KG1 (cell line): ENCODE results near the gene NTNG2.
"Not testable (repeated sequence)": the region's sequence is repeated elsewhere in the genome, so short reads cannot be mapped to it uniquely, and the experiment has no call there.

ENCODE experiments used
- DNase-seq: peaks from one replicate; lab custom pipeline; 2025; lab: John Stamatoyannopoulos, UW

NTNG2 gene

GRCh38 chr9:132266017-132266416 is 104.2 kb downstream of the NTNG2 start:
- no peak for DNase-seq

DNA sequence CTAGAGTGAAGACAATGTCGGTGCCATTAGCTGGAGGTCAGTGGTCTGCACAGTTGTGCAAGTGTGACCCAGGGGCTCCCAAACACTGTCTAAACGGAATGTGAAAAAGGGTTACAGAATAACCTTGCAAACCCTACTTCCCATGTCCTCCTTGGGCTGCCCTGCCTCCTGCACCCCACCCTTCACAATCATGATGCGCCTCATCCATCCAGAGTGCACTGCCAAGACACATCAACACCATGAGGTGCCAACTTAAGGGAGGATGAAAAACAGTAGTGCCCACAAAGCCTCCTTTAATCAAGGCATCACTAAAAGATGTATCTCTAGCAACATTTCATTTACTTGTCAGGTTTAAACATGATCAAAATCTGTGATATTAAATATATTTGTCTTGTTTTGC is 105.8 kb downstream of the NTNG2 start:
- no peak for DNase-seq

DNA sequence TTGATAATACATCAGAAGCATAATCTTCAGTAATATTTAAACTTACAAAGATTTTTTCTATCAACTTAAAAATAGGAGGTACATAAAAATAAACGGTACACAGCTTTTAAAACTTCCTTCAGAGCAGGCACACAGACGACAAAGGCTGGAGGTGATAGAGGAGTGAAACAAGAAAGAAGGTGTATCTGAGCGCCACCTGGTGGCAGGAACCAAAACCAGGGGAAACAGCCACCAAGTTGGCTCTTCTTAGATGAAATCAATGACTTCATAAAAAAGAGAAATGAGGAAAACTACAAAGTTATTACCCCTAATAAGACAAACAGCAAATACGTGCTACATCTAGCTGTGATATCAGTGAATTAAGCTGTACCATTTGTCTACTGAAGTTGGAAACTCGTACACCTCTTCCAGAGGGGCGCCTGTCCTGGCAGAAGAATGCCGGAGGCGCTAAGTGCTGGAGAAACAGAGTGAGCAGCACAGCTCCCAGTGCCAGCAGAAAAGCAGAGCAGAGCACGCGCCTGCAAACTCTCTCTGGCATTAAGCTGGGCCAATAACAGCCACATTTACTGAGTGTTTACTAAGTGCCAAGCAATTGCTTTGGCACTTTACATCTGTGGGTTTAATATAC is 107.0 kb downstream of the NTNG2 start:
- peak; percentile 30 for DNase-seq

GRCh38 chr9:132269704-132270516 is 108.1 kb downstream of the NTNG2 start:
- not testable (repeated sequence) for DNase-seq

- no peak for DNase-seq
These were observed 113.0 kb downstream of the NTNG2 start for GRCh38 chr9:132274861-132275260.

DNA sequence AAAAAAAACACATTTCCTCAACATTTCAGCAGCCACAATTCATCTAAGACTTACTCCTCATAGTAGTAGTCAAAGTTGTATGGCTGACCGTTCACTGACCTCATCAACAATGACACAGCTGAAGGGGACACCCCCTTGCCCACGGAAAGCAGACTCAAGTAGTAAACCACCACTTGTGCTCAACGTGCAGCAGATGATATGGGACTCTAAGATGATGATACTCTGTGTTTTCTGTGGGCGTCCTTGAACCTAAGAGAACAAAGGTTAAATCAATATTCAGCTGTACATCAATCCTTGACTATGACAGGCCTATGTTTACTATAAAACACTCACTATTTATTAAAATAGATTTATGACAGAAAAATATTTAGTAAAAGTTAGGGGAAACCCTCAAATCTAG is 121.3 kb downstream of the NTNG2 start:
- no peak for DNase-seq

DNA sequence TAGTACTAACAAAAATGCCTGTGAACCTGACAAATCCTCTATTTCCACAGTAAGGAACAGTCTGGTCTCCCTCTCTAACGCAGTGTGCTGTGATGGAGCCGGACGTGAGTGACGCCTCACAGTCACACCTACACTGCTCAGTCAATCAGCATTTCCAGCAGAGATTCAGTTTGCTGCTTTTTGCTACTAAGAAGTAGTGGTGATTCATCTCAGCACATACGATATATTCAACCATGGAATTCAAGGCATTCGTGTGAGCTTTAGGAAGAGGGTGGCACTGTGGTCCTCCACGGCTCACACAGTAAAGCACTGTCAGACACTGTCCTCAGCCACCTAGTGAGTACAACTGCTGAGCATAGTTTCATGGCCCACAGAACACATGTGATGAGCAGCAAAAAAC is 122.0 kb downstream of the NTNG2 start:
- DNase-seq = no peak

- DNase-seq = no peak
These were observed 125.5 kb downstream of the NTNG2 start for GRCh38 chr9:132287256-132287760.

DNA sequence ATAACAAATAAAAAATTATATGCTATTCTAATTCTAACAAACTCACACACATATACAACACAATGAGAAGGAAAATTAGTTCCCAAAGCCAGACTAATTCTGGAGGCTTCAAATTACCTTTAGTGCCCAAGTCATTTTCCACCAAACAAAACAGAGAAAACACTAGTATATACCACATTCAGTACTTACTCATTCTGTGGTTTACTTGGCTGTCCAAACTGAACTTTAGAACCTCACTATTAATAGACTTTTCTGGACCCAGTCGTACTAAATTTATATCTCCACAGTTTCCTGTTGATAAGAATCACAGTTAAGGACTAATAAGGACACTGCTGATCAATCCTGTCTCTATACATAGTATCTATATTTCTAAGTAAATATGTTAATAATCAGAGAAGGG is 126.5 kb downstream of the NTNG2 start:
- DNase-seq = no peak

DNA sequence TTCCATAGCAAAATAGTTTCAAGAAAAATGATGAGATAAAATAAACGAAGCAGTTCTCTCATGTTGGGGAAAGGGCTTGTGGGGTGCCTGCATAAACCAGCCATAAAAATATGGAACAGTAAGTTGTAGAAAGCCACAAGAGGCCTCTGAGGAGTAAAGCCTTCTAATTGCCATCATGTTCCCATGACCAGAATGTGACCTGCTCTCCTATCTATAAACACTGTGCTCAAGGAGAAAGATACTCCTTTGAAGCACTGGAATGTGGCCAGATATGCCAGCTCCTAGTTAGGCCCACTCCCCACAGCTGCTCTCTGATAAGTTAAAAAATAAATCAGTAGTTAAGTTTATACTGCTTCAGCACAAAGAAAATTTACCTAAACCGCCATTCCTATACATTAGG is 127.1 kb downstream of the NTNG2 start:
- DNase-seq = no peak

DNA sequence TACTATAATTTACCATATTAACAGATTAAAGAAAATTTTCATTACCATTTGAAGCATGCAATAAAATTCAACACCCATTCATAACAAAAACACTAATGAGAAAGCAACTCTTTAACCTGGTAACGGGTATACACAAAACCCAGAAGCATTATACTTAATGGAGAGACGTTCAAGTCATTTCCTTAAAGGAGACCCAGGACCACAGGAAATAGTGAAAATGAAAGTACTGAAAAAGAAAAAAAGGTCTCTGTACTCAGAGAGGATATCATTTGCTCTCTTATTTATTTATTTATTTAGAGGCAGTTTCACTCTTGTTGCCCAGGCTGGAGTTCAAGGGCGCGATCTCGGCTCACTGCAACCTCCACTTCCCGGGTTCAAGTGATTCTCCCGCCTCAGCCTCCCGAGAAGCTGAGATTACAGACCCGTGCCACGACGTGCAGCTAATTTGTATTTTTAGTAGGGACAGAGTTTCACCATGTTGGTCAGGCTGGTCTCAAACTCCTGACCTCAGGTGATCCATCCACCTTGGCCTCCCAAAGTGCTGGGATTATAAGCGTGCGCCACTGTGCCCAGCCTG is 131.4 kb downstream of the NTNG2 start:
- DNase-seq = no peak
